GM10847 (cell line): ENCODE results near the gene ZFYVE28.

Experiments
- POLR2A ChIP-seq: IDR thresholded peaks from 2 replicates; pipeline ENCODE4 v1.6.1; 2011; ENCODE audit not compliant: insufficient read length; ENCODE audit errors: extremely low read depth

Gene ZFYVE28

DNA sequence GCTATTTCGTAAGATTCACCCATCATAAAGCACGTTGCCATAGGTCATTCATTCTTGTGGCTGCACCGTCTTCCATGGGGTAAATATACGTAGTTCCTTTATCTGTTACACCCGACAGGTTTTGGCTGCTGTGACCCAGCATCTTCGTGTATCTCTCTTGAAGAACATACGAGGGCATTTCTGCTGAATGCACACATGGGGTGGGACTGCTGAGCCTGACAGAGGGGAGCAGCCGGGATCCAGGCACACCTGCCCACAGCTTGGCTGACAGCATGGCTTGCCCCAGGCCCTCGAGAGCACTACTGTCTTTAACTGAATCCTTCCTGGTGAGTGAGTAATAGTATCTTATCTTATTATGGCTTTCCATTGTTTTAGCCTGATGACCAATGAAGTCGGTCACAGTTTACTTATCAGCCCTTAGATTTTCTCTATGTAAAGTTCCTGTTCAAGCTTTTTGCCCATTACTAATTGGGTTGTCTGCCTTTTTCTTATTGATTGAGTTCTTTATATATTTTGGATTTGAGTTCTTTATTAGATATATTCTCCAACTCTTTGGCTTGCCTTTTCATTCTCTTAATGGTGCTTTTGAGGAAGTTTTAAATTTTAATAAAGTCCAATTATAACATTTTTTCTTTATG, 111.6 kb downstream of the ZFYVE28 start:
- TF ChIP-seq POLR2A = no peak

GRCh38 chr4:2305766-2306501, 112.5 kb downstream of the ZFYVE28 start:
- no peak for TF ChIP-seq POLR2A

GRCh38 chr4:2304877-2305561, 113.4 kb downstream of the ZFYVE28 start:
- no peak for TF ChIP-seq POLR2A

DNA sequence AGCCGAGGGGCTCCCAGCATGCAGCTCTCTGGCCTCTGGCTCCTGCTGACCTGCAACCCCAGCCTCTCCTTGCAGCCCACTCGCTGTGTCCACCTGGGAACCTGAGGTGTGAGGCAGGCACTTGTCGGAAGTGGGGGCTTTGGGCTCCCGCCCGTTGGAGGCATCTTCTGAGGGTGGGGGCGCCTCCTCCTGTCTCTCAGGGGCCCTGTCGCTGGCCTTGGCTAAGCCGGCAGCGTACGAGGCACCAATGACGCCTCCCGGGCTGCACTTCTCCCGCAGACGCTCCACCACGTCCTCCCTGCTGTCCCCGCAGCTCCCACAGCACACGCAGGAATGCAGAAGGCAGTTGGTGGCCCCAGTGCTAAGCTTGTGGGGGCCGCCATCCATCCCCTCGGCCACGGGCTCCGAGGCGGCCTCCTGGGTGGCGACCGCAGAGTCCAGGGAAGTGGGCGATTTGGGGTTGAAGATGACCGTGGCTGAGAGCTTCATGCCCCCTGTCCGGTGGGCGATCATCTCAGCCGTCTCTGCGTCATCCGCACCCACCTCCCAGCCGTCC, 114.0 kb downstream of the ZFYVE28 start:
- no peak for TF ChIP-seq POLR2A

DNA sequence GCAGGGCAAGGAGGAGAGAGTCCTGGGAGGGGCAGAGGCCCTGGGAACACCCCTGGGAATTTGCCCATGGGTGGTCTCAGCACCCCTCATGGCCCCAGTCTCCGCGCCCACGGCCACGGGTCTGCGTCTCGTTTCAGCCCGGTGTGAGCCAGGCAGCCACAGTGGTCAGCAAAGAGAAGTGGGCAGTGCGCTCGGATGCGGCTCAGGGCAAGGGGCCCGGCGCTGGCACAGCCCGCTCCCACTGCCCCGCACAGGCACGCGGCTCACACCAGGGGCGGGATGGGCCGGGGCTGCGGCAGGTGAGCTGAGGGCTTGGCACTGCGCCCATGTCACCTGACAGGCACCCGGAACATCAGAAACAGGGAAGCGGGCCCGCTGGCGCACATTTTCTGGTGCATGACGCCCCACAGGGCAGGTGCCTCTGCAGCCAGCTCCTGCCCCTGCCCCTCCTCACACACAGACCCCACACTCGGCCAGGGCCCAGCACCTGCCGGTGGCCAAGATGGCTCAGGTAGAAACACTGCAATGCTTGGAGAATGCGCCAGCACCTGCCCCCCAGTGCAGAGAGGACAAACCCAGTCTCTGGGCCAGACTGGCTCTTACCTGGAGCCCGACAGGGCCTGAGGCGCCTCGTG, 114.6 kb downstream of the ZFYVE28 start:
- no peak for TF ChIP-seq POLR2A

DNA sequence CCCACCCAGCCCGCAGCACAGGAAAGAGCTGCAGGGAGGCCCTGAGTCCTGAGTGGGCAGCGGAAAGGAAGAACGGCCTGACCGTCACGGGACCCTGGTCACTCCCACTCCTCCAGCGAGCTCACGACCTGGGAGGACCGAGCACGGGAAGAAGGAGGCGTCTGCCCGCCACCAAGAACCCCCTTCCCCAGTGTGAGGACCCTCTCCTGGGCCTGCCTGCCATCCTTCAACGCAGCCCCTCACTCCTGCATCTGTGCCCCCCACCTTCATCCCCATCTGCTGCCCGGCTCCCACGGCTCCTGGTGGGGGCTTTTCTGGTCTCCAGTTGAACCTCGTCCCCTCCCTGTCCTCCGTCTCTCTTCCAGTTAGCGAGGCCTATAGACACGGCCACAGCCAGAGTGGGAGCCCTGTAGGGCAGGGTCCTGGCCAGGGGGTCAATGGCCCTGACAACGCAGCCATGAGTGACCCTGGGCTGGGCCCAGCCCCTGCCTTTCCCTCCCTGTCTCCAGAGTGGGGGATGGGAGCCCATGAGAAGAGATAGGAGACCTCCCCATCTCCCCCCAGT, 115.2 kb downstream of the ZFYVE28 start:
- TF ChIP-seq POLR2A = no peak

- no peak for TF ChIP-seq POLR2A
Observed at GRCh38 chr4:2302387-2303119, 115.9 kb downstream of the ZFYVE28 start.

DNA sequence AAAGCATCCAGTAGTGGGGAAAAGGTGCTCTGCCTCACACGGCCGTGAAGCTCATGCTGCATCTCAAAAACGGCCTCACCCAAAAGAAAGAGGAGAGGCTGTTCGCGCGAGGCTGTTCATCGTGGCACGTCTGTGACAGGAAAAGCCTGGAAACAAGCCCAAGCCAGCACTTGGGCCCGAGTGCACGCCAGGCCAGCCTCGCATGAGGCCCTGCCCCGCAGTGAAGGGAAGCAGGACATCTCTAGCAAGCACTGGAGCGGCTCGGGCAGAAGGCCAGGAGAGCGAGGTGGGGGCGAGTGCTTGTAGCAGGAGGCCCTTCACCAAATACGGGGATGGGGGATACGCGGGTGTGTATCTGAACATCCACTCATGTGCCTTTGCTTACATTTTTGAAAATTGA, 116.6 kb downstream of the ZFYVE28 start:
- no peak for TF ChIP-seq POLR2A

DNA sequence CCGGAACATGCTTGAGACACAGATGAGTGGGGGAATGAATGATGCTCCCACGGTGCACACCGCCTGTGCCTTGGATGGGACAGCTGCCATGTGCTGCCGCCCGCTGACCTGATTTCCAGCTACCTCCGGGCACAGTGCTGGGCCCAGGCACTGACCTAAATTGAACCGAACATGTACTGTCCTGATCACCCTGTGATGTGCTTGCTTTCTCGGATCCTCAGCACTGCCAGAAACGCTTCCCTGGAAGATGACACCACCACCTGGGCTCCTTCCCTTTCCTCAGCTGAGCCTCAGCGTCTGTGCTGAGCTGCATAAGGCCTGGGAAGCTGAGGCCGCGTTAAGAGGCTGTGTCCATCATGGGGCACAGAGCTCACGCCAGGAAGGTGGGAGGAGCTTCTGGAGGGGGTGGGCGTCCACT, 117.2 kb downstream of the ZFYVE28 start:
- TF ChIP-seq POLR2A = no peak

DNA sequence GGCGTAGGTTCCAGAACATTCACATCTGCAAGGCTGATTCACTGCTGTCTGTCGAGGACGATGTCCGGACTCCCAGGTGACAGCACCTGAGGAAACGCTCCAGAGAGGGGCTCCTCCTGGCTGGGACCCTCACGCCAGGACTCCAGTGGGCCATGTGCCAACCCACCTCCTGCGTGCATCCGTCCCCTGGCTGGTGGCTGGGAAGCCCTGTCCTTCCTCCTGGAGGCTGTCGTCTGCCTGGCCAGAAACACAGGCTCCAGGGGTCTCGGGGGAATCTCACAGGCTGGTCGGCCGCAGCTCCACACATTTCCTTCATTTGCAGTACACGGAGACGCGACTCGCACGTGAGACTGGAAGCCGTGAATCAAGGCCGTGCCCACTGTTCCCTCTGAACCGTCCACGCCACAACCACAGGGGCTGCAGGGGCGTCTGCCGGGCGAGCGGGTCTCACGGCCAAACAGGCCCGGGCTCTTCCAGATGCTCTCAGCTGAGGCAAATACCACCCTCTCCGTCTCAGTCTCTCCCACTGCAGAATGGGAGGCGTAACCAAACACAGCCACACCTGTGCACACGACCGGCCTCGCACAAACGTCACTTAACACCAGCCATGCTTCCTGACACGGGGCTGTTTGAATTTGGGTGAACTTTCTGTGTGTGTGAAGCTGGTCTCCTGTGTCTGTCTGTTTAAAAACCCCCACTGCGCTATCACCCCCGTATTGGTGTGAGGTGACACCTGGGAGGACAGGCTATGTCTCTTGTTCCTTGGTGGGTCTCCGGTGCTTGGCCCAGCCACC, 117.8 kb downstream of the ZFYVE28 start:
- TF ChIP-seq POLR2A = no peak

- TF ChIP-seq POLR2A = no peak
Observed at GRCh38 chr4:2299794-2300193, 118.7 kb downstream of the ZFYVE28 start.

GRCh38 chr4:2298532-2298991, 119.9 kb downstream of the ZFYVE28 start:
- TF ChIP-seq POLR2A = no peak

DNA sequence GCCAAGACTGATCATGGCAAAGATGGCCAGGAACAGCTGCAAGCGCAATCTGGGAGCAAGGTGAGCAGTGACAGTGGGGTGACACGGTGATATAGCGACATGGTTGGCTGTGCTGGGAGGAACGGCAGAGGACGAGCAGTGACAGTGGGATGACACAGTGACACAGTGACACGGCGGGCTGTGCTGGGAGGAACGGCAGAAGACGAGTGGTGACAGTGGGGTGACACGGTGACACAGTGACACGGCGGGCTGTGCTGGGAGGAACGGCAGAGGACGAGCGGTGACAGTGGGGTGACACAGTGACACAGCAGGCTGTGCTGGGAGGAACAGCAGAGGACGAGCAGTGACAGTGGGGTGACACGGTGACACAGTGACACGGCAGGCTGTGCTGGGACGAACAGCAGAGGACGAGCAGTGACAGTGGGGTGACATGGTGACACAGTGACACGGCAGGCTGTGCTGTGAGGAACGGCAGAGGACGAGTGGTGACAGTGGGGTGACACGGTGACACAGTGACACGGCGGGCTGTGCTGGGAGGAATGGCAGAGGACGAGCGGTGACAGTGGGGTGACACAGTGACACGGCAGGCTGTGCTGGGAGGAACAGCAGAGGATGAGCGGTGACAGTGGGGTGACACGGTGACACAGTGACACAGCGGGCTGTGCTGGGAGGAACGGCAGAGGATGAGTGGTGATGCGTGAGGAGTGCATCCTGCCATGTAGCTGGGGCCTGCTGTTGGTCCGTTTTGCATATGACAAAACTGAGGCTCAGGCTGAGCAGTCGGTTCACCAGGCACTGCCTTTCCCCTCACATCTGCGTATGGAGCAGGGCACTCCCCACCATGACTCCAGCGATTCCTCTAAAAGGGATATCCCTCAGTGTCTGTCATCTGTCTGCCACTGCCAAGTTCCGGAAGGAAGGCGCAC, 120.6 kb downstream of the ZFYVE28 start:
- TF ChIP-seq POLR2A = no peak
